Stimulated activated CD8-positive, alpha-beta memory T cell treated with anti-CD3 and anti-CD28 coated beads, Interleukin-4, amount 100 ng/mL, for 1 hour (primary cell): ENCODE measurements around the gene ST3GAL4.

Experiments
- DNase-seq, 2 donors: peaks; one replicate each; pipeline ENCODE4 v3.0.0-alpha.2; 2020; ENCODE audit warnings: low read depth in 2 of 2, low spot score in 1 of 2

Gene ST3GAL4

DNA sequence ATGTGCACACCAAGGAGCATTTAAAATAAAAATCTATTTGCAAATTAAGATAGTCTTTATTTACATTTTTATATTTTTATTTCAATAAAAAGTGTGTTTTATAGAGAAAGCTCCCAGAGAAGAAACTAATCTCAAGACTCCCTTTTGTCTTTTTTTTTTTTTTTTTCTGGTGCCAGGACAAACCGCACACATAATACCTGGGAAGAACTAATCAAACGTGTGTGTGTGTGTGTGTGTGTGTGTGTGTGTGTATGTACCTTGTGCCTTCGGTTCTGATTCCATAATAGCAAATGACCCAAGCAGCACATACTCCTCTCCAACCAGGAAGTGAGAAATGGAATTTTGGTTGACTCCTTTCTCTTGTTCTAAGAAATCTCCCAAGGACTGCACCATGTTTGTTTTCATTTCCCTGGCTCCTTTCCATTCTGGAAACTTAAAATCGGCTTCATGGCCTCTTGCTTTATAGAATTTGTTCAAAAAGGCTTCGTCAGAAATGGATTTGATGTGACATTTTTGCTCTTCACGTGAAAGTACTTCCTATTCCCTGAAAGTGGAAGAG lies 65.3 kb downstream of the ST3GAL4 start:
- DNase-seq = no peak

DNA sequence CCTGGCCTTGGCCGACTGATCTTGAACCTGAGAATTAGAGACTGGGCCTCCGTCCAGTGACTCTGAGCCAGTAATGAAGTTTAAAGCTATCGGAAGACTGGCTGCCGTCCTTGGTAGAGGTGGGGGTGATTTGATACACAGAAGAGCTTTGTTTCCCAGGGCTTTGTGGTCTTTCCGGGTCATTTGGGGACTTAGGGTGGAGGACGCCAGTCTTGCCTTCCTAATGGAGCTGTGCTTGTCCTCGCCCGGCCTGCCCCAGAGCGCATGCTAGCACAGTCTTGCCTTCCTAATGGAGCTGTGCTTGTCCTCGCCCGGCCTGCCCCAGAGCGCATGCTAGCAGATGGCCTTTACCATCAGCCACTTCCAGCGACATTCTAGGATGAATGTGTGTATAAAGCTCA lies 65.8 kb downstream of the ST3GAL4 start:
- no peak for DNase-seq

DNA sequence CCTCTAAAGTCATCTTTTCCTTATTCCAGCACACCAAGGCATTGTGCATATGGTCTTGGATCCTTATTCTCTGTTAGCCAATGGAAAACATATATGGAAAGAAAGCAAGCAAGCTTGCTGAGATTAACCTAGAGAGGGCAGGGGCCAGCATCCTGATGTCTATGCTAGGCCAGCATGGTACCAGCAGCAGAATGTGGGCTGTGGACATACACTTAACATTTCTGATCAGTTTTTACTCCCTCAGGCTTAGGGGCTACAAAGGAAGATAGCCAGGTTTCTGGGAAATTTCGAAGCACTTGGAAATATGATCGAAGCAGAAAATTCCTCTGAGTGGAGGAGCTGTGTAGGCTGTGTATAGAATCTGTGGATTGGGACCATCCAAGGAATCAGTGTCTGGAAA lies 67.0 kb downstream of the ST3GAL4 start:
- no peak for DNase-seq

DNA sequence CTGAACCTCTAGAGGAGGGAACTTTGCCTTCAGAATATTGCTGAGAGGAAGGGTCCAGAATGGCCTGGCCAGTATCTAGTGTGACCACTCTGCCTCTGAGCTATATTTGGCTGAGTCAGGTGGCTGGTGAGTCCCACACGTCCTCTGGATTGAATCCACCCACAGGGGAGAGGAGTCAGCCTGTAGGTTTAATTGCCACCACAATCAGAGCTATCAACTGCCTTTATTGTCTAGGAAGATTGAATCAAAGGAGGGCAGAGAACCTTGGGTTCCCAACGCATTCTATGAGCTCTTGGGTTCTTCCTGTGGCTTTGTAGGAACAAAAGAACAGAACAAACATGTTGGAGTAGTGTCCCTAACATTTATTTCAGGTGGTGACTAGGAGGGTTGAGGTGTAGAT lies 67.7 kb downstream of the ST3GAL4 start:
- DNase-seq = no peak

DNA sequence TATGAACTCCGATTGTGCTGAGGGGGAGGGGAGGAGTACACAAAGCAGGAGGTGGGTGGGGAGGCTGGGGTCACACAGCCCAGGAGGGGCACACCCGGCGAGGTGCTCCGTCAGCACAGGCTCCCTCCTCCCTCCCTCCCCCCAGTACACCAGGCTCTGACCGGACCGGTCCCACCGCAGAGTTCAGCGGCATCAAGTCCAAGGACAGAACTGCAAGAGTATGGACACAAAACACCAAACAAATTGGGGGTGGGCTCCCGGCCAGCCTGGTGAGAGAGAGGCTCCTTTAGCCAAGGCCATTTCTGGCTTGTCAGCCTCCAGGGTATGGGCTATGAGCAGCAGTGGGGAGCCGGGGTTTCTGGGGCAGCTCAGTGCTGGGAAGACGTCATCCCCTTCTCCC lies 68.3 kb downstream of the ST3GAL4 start:
- DNase-seq = no peak

DNA sequence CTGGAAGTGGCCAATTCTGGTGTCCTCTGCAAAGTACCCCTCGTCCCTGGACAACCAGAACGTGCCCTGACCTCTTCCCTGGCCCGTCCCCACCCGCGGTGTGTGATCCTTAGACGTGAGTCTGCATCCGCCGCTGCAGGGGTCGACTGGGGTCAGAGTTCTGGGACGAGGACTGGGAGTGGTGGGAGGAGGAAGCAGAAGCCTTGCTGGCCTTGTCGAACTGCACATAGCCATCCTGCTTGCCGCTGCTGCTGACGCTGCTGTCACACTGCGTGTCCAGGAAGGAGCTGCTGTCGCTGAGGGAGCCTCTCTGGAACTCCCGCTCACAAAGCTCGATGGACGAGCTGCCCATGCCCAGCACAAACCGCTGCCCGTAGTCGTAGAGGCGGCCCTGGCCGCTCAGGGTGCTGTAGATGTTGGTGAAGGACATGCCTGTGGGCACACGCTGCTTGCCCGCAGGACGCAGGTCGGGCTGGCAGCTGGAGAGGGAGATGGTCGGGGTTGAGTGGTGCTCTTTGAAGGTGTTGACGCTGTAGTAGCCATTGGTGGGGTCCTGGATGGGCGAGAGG lies 69.1 kb downstream of the ST3GAL4 start:
- DNase-seq = no peak

DNA sequence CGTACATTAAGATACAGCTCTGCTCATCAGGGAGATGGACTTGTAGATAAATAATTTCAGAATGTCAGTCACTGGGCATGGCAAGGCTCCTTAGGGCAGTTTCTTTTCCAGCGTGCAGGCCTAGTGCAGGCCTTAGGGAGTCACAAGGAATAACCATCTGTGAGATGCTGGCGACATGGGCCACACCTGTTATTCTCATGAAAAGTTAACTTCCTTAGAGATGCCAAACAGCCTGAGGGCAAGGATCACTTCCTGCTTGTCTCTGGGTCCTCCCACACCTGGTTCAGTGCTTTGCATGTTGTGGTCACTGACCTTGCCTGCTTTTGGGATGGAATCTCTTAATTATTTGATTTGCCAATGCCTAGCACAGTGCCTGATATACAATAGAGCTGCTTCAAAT lies 70.6 kb downstream of the ST3GAL4 start:
- DNase-seq = no peak

DNA sequence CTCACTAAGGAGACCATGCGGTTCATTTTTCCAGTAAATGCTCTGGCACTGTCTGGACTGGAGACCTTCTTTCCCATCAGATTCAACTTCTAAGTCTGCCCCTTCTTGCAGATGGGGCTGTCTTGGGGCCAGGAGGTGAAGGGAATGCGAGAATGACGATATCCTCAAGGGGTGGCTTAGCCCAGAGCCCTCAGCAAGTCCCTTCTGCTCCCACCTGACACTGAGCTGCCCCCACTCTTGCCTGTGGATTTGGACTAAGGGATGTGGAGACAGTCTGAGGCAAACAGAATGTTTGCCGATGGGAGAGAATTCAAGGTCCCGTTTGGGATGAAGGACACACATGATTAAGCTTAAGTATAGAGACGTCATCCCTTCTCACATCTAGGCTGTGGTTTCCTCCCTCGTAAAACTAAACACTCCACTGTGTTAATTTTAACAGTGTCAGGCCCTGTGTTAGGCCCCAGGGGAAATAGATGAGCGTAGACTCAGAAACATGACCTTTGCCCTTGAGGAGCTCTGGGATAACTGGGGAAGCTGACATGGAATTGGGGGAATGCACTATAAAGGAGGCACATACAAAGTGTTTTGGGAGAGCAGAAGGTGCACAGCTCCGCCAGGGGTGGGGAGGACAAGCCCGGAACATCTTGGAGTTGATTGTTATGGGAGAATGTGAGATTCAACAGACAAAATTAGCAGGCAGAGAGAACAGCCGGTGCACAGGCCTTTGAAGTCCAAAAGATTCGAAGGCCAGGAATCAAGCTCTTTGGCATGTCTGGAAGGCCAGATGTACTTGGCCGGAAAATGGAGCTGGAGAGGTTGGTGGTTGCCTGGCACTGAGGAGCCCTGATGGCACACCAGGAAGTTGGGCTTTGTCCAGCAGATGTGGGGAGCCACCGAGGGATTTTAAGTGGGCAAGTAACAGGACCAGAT lies 71.6 kb downstream of the ST3GAL4 start:
- DNase-seq = no peak

DNA sequence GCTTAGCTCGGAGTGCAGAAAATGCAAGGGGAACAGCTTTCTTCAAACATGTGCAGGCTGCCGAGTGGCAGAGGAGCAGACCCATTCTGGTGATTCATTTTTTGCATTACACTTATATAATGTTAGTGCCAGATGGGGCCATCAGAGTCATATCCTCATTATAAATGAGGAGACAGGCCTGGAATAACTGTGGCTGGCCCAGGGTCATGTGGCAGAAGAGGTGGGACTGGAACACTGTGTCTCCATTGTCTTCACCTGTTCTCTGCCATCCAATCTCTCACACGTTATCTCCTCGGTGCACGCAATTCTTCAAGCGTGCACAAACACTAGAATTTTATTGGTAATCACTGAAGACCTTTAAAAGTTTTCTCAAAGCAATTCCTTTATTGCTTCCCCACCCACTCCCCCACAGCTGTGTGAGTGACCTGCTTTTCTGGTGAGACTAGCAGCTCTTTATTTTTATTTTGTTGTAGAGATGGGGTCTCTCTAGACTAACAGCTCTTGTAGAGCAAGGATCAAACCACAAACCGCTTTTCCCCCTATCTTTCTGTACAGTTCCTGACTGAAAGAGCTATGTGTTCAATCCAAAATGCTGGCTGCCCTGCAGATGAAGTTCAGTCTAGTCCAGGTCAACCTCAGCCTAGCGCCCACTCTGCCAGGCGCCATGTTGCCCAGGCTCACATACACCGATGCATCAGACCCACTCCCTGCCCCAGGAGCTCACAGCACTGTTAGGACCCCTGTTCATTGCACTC lies 75.3 kb downstream of the ST3GAL4 start:
- DNase-seq = no peak

DNA sequence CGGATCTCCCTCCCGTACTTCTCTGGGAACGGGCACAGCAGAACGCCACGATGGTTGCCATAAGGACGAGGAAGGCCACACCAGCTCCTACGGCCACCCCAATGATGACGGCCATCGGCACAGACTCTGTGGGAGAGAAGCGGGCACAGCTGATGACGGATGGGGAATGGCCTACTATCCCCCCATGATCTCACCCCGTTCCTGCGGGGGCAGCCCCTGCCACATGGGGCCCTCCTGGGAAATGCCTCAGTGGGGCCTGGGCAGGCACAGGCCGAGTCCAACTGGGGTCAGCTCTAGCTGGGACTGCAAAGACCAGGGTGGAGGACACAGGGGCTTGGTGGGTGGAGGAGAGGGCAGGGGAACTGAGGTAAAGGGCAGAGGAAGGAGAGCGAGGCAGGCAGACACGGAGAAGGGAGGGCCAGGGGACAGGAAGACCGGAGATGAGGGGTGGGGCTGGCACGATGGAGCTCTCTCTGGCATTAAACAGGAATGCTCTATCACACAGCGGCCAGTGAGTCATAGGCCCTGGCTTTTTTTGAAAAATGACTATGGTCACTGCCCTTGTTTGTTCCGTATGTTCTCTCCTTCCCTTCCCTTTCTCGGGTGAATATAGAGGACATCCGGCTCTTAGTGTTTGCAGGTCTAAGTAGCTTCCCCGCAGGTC lies 76.0 kb downstream of the ST3GAL4 start:
- no peak for DNase-seq

DNA sequence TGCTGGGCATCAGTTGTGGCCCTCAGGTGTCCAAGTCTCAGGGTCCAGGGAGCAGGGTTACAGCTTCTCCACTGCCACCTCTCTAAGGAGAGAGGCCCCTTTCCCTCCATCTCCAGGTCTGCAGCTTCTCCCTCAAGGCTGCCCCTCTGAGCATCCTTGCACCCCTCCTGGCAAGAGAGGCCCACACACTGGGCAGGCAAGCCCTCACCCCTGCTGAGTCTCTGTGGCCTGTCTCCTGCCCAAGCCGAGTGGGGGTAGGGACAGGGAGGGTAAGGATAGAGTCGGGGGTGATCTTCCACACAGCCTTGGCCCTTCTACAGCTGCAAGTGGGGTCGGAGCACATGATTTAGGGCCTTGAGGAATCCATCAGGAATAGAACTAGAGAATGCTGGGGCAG lies 76.6 kb downstream of the ST3GAL4 start:
- DNase-seq = no peak

DNA sequence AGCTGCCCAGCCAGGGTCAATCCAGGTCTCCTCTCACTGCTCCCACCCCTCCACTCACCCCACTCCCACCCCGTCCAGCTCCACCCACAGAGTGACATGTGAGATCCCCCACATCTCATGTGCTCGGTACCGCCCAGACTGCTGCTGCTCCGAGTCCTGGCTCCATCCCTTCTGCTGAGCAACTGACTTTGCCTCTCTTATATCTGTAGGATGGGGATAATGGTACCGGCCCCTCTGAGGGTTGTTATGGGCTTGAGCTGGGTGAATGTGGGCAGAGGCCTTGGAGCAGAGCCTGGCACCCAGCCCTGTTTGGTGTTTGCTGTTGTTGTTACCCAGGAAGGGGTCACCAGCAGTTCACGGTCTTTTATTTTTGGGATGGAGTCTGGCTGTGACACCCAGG lies 77.0 kb downstream of the ST3GAL4 start:
- DNase-seq = no peak

DNA sequence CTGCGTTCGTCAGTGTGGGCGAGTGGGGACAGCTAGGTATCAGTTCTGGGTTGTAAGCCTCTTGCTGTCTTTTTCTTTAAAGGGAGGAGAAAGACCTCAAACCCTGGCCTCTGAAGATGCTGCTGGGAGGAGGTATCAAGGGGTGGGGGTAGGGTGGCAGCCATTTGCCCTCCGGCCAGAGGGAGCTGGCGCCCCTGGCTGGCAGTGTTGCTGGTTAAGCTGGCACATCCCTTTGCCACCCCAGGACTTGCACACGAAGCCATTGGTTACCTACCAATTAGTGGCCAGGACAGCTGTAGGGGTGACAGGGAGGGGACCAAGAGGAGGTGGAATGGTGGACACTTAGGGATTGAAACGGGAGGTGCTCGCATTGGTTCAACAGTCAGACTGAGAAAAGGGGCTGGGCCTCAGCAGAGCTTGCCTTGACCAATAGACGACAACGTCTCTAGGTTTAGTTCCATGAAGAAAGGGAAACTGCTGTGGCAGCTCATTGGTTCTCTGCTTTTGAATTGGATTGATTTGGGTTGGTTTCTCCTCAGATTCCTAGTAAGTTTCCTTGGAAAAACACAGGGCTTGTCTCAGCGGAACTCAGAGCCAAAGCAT lies 77.9 kb downstream of the ST3GAL4 start:
- DNase-seq = no peak

DNA sequence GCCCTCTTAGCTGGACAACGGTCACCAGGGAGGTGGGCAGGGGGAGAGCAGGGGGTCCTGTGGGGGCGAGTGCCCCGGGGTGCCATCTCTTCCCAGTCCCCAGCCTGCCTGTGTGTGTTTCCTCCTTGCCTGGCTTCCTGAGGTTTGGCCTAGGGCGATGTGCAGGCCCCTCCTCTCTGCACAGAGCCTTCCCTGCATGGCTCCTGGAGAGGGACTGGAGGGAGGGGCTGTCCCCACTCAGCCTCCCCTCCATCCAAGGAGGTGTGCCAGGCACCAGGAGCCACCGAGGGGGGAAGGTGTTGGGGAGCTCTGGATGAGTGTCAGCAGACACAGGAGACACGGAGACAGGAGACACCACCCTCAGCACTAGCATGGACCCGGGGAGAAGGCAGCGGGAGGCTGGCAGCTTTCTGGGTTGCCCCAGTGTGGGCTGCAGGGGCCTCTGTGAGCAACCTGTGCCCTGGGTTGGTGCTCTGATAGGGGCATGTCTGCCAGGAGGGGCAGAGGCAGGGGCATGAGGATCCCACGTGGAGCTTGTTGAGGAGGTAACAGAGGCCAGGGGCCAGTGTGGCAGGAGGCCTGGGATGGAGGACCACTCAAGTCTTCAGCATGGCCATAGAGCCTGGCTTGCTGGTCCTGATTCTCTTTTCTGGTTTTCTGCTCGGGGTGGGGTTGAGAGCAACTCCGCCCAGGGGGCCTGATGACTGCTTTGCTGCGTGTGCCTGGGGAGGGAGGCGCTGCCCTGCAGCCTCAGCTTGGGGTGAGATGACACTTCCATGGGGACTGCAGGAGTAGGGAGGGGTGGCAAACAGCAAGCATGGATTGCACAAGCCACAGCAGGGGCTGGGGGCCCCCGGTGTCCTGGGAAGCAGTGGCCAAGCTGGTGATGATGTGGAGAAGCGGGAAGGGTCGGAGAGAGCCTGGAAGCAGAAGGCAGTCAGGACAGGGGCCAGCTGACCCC lies 78.8 kb downstream of the ST3GAL4 start:
- DNase-seq = no peak

DNA sequence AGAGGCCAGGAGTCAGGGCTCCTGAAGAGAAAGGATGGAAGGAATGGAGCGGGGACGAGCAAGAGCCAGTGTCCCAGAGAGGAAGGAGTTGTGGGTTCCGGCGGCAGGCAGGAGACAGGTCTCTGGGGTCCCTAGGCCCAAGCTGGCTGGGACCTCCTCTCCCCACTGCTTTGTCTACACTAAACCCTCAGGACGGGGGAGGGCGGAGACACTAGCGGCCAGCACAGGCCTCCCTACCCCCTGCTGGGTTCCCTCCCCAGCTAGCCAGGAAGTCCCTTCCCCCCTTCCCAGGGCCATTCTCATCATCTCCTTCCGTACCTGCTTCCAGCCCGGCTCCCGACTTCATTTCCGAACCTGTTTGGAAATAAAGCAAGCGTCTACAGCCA lies 79.5 kb downstream of the ST3GAL4 start:
- DNase-seq = no peak

DNA sequence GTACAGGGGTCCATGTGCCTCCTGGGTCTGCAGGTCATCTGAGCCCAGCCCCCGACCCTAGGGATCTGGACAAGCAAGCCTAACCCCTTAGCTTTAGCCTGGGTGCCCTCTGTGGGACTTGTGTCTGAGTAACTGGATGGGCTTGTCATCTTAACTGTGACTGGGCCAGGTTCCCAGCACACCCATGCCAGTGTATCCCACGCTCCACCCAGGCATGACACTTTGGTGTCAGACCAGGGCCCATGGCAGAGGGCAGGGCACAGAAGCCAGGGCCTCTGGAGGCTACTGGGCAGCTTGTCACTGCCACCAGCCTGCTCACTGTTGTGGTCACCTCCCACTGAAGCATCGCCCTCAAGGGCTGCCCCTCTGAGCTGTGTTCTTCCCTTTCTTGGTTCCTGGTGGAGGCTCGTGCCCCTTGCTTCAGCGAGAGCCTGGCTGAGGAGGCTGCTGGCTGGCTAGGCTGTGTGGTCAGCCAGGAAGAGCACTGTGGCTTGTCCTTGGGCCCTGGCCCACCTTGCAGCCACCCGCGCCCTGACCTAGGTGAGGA lies 80.8 kb downstream of the ST3GAL4 start:
- DNase-seq = no peak

DNA sequence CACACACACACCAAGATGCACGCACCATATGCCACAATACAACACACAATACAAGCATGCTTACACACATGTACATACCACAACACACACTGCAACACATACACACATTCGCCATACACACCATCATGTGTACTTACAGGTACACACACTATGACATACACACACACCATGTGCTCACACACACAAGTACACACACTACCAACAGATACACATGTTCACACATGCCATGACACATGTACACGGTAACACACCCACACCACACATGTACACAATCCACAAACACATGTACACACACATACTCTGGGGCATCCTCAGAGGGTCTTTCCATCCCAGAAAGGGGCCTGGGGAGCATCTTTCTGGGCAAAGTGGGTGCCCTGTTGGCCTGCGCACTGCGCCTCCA lies 82.2 kb downstream of the ST3GAL4 start:
- no peak for DNase-seq

DNA sequence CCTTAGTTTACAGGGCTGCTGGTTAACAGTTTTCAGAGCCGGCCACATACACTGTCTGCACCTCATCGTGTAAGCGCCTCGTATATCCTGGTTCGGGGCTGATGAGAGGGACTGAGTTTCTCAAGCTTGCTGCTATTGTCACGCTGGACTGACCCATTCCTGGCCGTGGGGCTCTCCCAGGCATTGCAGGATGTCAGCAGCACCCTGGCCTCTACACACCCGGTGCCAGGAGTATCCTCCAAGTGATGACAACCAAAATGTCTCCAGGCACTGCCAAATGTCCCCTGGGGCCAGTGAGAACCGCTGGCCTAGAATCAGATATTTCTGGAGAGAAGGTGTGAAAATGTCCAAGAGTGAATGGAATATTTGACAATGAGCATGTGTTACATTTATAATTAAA lies 82.8 kb downstream of the ST3GAL4 start:
- DNase-seq = no peak

DNA sequence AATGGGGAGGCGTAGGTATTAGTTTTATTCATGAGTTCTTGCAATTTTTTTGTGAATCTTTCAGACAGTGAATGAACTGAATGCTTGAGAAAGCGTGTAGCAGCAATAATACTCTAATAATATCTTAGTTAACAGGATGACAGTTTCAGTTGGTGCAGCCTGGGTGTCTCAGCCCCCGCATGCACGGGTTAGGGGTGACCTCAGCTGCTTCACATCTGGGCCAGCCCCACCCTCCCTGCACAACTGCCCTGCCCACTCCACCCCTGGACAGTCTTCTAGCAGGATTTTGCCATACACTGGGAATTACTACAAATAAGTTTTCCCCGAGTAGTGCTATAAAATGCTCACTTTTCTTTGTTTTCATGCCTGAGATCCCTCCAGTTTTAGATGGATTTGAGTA lies 83.2 kb downstream of the ST3GAL4 start:
- DNase-seq = no peak
